SK-N-SH (cell line): Measurements from ENCODE around the gene ZNF275. TPM values are rescaled to one million over a fixed set of nuclear protein-coding genes. Genes with fewer than 3 reads are reported as not detected.
"Not testable (repeated sequence)": the region's sequence is repeated elsewhere in the genome, so short reads cannot be mapped to it uniquely, and the experiment has no call there.

Source experiments
- CTCF ChIA-PET: fragments of 300-600, 350-600 bp; formaldehyde crosslinking; extraction: SDS; loops from one replicate; lab custom pipeline; 2021; lab: Yijun Ruan, JAX
- POLR2A ChIA-PET: fragments of 350-600 bp; sonication (Branson Sonifier 250); formaldehyde crosslinking; extraction: SDS; loops from one replicate; lab custom pipeline; 2020; ENCODE audit warnings: antibody characterized with exemption, inconsistent platforms; lab: Yijun Ruan, JAX
- DNase-seq: peaks from one replicate; pipeline ENCODE4 v3.0.0; 2012
- H2AFZ ChIP-seq: fragments of 200-600 bp; sonication (generic); 2 replicates; pipeline ENCODE4 v1.8.1; 2016; ENCODE audit warnings: antibody characterized with exemption, mild to moderate bottlenecking, low read depth
- H3F3A ChIP-seq: fragments of 200-600 bp; sonication (generic); replicated peaks from 2 replicates; pipeline ENCODE3; 2016; ENCODE audit warnings: antibody characterized with exemption, mild to moderate bottlenecking; ENCODE audit not compliant: insufficient read depth
- H3K27ac ChIP-seq, 2 experiments: fragments of 200-500 bp in 1 of 2; fragments of 200-600 bp in 1 of 2; sonication (Bioruptor generic) in 1 of 2; sonication (generic), shearing (Covaris generic) in 1 of 2; 2 replicates each; pipeline versions ENCODE4 v1.5.1 to v1.6.1; 2014 to 2016; ENCODE audit warnings: low read depth in 2 of 2, inconsistent platforms in 1 of 2, low read length in 1 of 2, mild to moderate bottlenecking in 1 of 2, mixed read lengths in 1 of 2
- H3K27me3 ChIP-seq: fragments of 200-600 bp; sonication (generic), shearing (Covaris generic); 2 replicates; pipeline ENCODE4 v1.6.1; 2016; ENCODE audit warnings: mixed run types; ENCODE audit not compliant: insufficient read depth
- H3K36me3 ChIP-seq, 2 experiments: fragments of 200-500 bp in 1 of 2; fragments of 200-600 bp in 1 of 2; sonication (Bioruptor generic) in 1 of 2; sonication (generic) in 1 of 2; replicated peaks in 1 of 2; 2 replicates each; pipeline versions ENCODE3 to v1.5.1; 2014 to 2016; ENCODE audit warnings: low read length in 1 of 2, mild to moderate bottlenecking in 1 of 2; ENCODE audit not compliant: insufficient read depth in 2 of 2, control insufficient read depth in 1 of 2
- H3K4me1 ChIP-seq, 2 experiments: fragments of 200-500 bp in 1 of 2; fragments of 200-600 bp in 1 of 2; sonication (Bioruptor generic) in 1 of 2; sonication (generic), shearing (Covaris generic) in 1 of 2; 2 replicates each; pipeline versions ENCODE4 v1.5.1 to v1.6.1; 2014 to 2016; ENCODE audit warnings: low read depth in 1 of 2, low read length in 1 of 2, mixed run types in 1 of 2; ENCODE audit not compliant: insufficient read depth in 2 of 2, control insufficient read depth in 1 of 2
- H3K4me2 ChIP-seq: fragments of 200-600 bp; sonication (generic), shearing (Covaris generic); 2 replicates; pipeline ENCODE4 v1.6.1; 2017; ENCODE audit warnings: mixed run types
- H3K4me3 ChIP-seq, 2 experiments: fragments of 200-500 bp in 1 of 2; fragments of 200-600 bp in 1 of 2; sonication (Bioruptor generic) in 1 of 2; sonication (generic), shearing (Covaris generic) in 1 of 2; 2 replicates each; pipeline versions ENCODE4 v1.5.1 to v1.8.1; 2014 to 2016; ENCODE audit warnings: low read depth in 2 of 2, inconsistent platforms in 1 of 2, low read length in 1 of 2, mild to moderate bottlenecking in 1 of 2, mixed read lengths in 1 of 2, moderate library complexity in 1 of 2
- H3K79me2 ChIP-seq: fragments of 200-600 bp; sonication (generic); 2 replicates; pipeline ENCODE4 v1.8.1; 2017; ENCODE audit warnings: mild to moderate bottlenecking; ENCODE audit not compliant: insufficient read depth
- H3K9ac ChIP-seq: fragments of 200-600 bp; sonication (generic); 2 replicates; pipeline ENCODE4 v1.6.1; 2017; ENCODE audit warnings: mixed run types
- H3K9me2 ChIP-seq: fragments of 200-600 bp; sonication (generic); 2 replicates; pipeline ENCODE4 v1.6.1; 2017; ENCODE audit warnings: mixed run types
- H3K9me3 ChIP-seq: fragments of 200-600 bp; sonication (generic); 2 replicates; pipeline ENCODE4 v1.6.1; 2017; ENCODE audit warnings: mixed run types, mild to moderate bottlenecking, moderate library complexity
- H4K20me1 ChIP-seq: fragments of 200-600 bp; sonication (generic); 2 replicates; pipeline ENCODE4 v1.6.1; 2017; ENCODE audit warnings: mild to moderate bottlenecking, mixed run types; ENCODE audit not compliant: insufficient read depth
- ELF1 ChIP-seq: IDR thresholded peaks from 2 replicates; pipeline ENCODE4 v1.4.0; 2012
- FOXM1 ChIP-seq: IDR thresholded peaks from 2 replicates; pipeline ENCODE4 v1.4.0; 2012; ENCODE audit warnings: low read depth, mild to moderate bottlenecking
- NRF1 ChIP-seq: IDR thresholded peaks from 2 replicates; pipeline ENCODE4 v1.6.1; 2012; ENCODE audit warnings: low read depth, mild to moderate bottlenecking, low read length
- POLR2AphosphoS5 ChIP-seq: IDR thresholded peaks from 2 replicates; pipeline ENCODE4 v1.6.1; 2012; ENCODE audit warnings: low read depth, low read length
- RAD21 ChIP-seq: IDR thresholded peaks from 2 replicates; pipeline ENCODE4 v1.6.1; 2012; ENCODE audit warnings: mild to moderate bottlenecking, low read length
- TEAD4 ChIP-seq: IDR thresholded peaks from 2 replicates; pipeline ENCODE4 v1.4.0; 2012; ENCODE audit warnings: mild to moderate bottlenecking, borderline replicate concordance; ENCODE audit not compliant: insufficient read depth
- ZBTB33 ChIP-seq: IDR thresholded peaks from 2 replicates; pipeline ENCODE4 v1.4.0; 2012; ENCODE audit warnings: low read depth, borderline replicate concordance
- WGBS: methylation state at CpG from one replicate; pipeline ENCODE4 v1.1.6; 2017; ENCODE audit warnings: low lambda C conversion rate; 5-methylcytosine and 5-hydroxymethylcytosine counted together
- polyA plus RNA-seq, 3 experiments: library from polyadenylated mRNA; depleted of rRNA; stranded (reverse); fragments of >200 nt; gene quantifications; 2 replicates each; pipeline ENCODE4 v1.2.3, GENCODE V29; 2012

ZNF275 gene
- polyA plus RNA-seq, 1 of the 3 experiments (the other 2 are of a cell fraction) = 4.9 TPM

- H3K9ac ChIP-seq, H3K4me2 ChIP-seq, H3F3A ChIP-seq, H4K20me1 ChIP-seq, H3K9me3 ChIP-seq, H3K27me3 ChIP-seq, H3K4me1 ChIP-seq, H2AFZ ChIP-seq, H3K79me2 ChIP-seq, H3K27ac ChIP-seq, H3K36me3 ChIP-seq, H3K4me3 ChIP-seq, DNase-seq, CTCF ChIA-PET, POLR2A ChIA-PET, H3K9me2 ChIP-seq: not testable (repeated sequence)
- 1% methylated on average over 3 of the region's 8 CpGs for WGBS
These were observed 40.4 kb upstream of the ZNF275 start for GRCh38 chrX:153293485-153294071.

GRCh38 chrX:153297376-153297775 lies 36.6 kb upstream of the ZNF275 start:
- CTCF ChIA-PET = no interaction called here
- no peak overlapping the region for H3K27ac ChIP-seq
- H3K4me1 ChIP-seq = no peaks in the 10 kb centered on the region
- H3K27me3 ChIP-seq = peaks cover 12% of the 10 kb centered on the region
- no peaks in the 10 kb centered on the region for H3K36me3 ChIP-seq
- POLR2A ChIA-PET = no interaction called here
- 0% methylated on average over 1 of the region's 1 CpG for WGBS
- no peaks in the 10 kb centered on the region; the same call in 1 of the 2 replicates for H4K20me1 ChIP-seq
- H3F3A ChIP-seq = no peaks in the 10 kb centered on the region
- H3K9me3 ChIP-seq = no peaks in the 10 kb centered on the region
- H3K9me2 ChIP-seq = no peaks in the 10 kb centered on the region
- H2AFZ ChIP-seq = no peak overlapping the region
- H3K4me3 ChIP-seq = no peak overlapping the region
- DNase-seq = no peak
- no peak for TF ChIP-seq RAD21
- TF ChIP-seq ELF1 = no peak
- TF ChIP-seq TEAD4 = no peak
- no peak for TF ChIP-seq NRF1
- TF ChIP-seq, all 33 proteins: peak for 0
- Histone ChIP-seq H3K79me2 (no peaks in the 10 kb centered on the region), H3K4me2 (no peak overlapping the region), H3K9ac (no peak overlapping the region)

- H3F3A ChIP-seq = no peaks in the 10 kb centered on the region
- no peak overlapping the region for H3K9ac ChIP-seq
- no peaks in the 10 kb centered on the region for H3K4me1 ChIP-seq
- ChIA-PET CTCF (no interaction called here), POLR2A (no interaction called here)
- no peaks in the 10 kb centered on the region for H3K36me3 ChIP-seq
- H3K27me3 ChIP-seq = peaks cover 32% of the 10 kb centered on the region
- H3K9me2 ChIP-seq = no peaks in the 10 kb centered on the region
- no peak overlapping the region for H3K4me2 ChIP-seq
- H3K27ac ChIP-seq = no peak overlapping the region
- no peaks in the 10 kb centered on the region for H3K79me2 ChIP-seq
- no peaks in the 10 kb centered on the region; the same call in 1 of the 2 replicates for H4K20me1 ChIP-seq
- H3K9me3 ChIP-seq = no peaks in the 10 kb centered on the region
- WGBS = 5% methylated on average over 5 of the region's 5 CpGs
- no peak overlapping the region for H2AFZ ChIP-seq
- no peak overlapping the region for H3K4me3 ChIP-seq
- no peak for DNase-seq
- TF ChIP-seq ZBTB33 (no peak), POLR2AphosphoS5 (no peak), FOXM1 (no peak)
These were observed 34.1 kb upstream of the ZNF275 start for GRCh38 chrX:153299855-153300254.
